ENCODE measurements around the gene PNLIP.

- TF ChIP-seq CTCF (IDR thresholded peaks at IDR 0.05; ENCODE audit: low read depth, low read length, poor library complexity, severe bottlenecking) (no peak), EZH2phosphoT487 (IDR thresholded peaks at IDR 0.05; ENCODE audit: borderline replicate concordance, low read length) (no peak)
Measured at GRCh38 chr10:116540814-116541213, 4.9 kb upstream of the PNLIP start.

Measured in DOHH2 (cell line).